Caco-2 (cell line): ENCODE data around the gene GPR162. TPM values are rescaled to one million over a fixed set of nuclear protein-coding genes. Genes with fewer than 3 reads are reported as not detected.

ENCODE experiments used
- BruUV-seq: library from RNA; stranded (reverse); fragments of 400-500 nt; replicated peaks from 2 replicates; lab custom pipeline; 2021; lab: Mats Ljungman, UMichigan
- CTCF ChIA-PET: fragments of 300-600 bp; sonication (Branson Sonifier 250); formaldehyde crosslinking; loops from one replicate; lab custom pipeline; 2022; ENCODE audit warnings: antibody characterized with exemption; lab: Charles Lee
- POLR2A ChIA-PET: fragments of 300-600 bp; sonication (Branson Sonifier 250); formaldehyde crosslinking; loops from one replicate; lab custom pipeline; 2022; ENCODE audit warnings: antibody characterized with exemption; lab: Charles Lee
- DNase-seq, 2 experiments: peaks; one replicate each; pipeline versions ENCODE4 v3.0.0 to v3.0.0-alpha.2; 2020 to 2022
- H3K27me3 ChIP-seq: replicated peaks from 2 replicates; pipeline ENCODE4 v1.6.0; 2011; ENCODE audit warnings: low read length; ENCODE audit not compliant: control insufficient read depth, insufficient read depth
- H3K36me3 ChIP-seq: 2 replicates; pipeline ENCODE4 v1.5.1; 2011; ENCODE audit warnings: low read length; ENCODE audit not compliant: control insufficient read depth, insufficient read depth
- H3K4me1 ChIP-seq: fragments of 250-450 bp; sonication (Bioruptor Pico); 2 replicates; pipeline ENCODE4 v1.5.1; 2020; ENCODE audit warnings: mild to moderate bottlenecking
- H3K4me3 ChIP-seq: 2 replicates; pipeline ENCODE4 v1.5.1; 2011; ENCODE audit warnings: low read depth, mild to moderate bottlenecking, control low read depth, low read length
- H3K9me3 ChIP-seq: fragments of 250-450 bp; sonication (Bioruptor Pico); 2 replicates; pipeline ENCODE4 v1.5.1; 2020; ENCODE audit warnings: mild to moderate bottlenecking, moderate library complexity
- H3K27ac Mint-ChIP-seq: one replicate; pipeline ENCODE4 v1.8.0; 2022; ENCODE audit warnings: mixed read lengths; ENCODE audit not compliant: unreplicated experiment
- H3K27me3 Mint-ChIP-seq: one replicate; pipeline ENCODE4 v1.8.0; 2022; ENCODE audit warnings: mixed read lengths; ENCODE audit not compliant: insufficient read depth, unreplicated experiment
- H3K36me3 Mint-ChIP-seq: one replicate; pipeline ENCODE4 v1.8.0; 2022; ENCODE audit warnings: mild to moderate bottlenecking, mixed read lengths; ENCODE audit not compliant: insufficient read depth, unreplicated experiment
- H3K4me1 Mint-ChIP-seq: one replicate; pipeline ENCODE4 v1.8.0; 2022; ENCODE audit warnings: low read depth, mixed read lengths; ENCODE audit not compliant: unreplicated experiment
- H3K4me3 Mint-ChIP-seq: one replicate; pipeline ENCODE4 v1.8.0; 2022; ENCODE audit warnings: mild to moderate bottlenecking, moderate library complexity, mixed read lengths; ENCODE audit not compliant: unreplicated experiment
- H3K9me3 Mint-ChIP-seq: one replicate; pipeline ENCODE4 v1.8.0; 2022; ENCODE audit warnings: mixed read lengths; ENCODE audit not compliant: unreplicated experiment
- CTCF ChIP-seq, 2 experiments: fragments of 200-600 bp in 1 of 2; IDR thresholded peaks; 1 replicate in 1 of 2; 2 replicates in 1 of 2; pipeline versions ENCODE4 v1.5.1 to v1.8.0; 2011 to 2022; ENCODE audit warnings: antibody characterized with exemption in 1 of 2, control low read depth in 1 of 2, inconsistent platforms in 1 of 2, low read depth in 1 of 2, low read length in 1 of 2, mild to moderate bottlenecking in 1 of 2, moderate library complexity in 1 of 2; ENCODE audit not compliant: insufficient read depth in 1 of 2, severe bottlenecking in 1 of 2, unreplicated experiment in 1 of 2
- intact Hi-C: fragments of 100-400 bp; cut with micrococcal nuclease; formaldehyde crosslinking; loops from one replicate; pipeline ENCODE4 v1.10.0; 2022; ENCODE audit not compliant: unreplicated experiment
- total RNA-seq: library from RNA; stranded (reverse); gene quantifications from 2 replicates; pipeline ENCODE4 v1.2.3, GENCODE V29; 2022

Gene GPR162
- total RNA-seq, 1 experiment from 2014 or later, result 1.2 TPM

GRCh38 chr12:6826125-6826733 is 4.6 kb downstream of the GPR162 start:
- CTCF ChIA-PET, result interaction anchor here (1.2 to 2.2 kb wide), 3 partner anchors 9 to 59 kb away, joined by 3 to 7 read pairs (median 4); no protein-coding TSS in a partner anchor
- Histone ChIP-seq H3K36me3 (no peaks in the 10 kb centered on the region), H3K4me3 (no peak overlapping the region), H3K27me3 (no peaks in the 10 kb centered on the region; the same call in 1 of the 2 replicates), H3K9me3 (no peaks in the 10 kb centered on the region), H3K4me1 (peaks cover 23% of the 10 kb centered on the region)
- intact Hi-C loops, result loop anchor here (5.0 kb wide), 2 partner anchors 209 to 254 kb away; no protein-coding TSS in a partner anchor
- H3K4me1 Mint-ChIP-seq, result peaks cover 14% of the 10 kb centered on the region
- DNase-seq, result no peak
- POLR2A ChIA-PET, result no interaction called here
- no peak for TF ChIP-seq CTCF (IDR thresholded peaks at IDR 0.05; ENCODE audit: insufficient read depth in 1 of 2, low read depth in 1 of 2, low read length in 1 of 2, severe bottlenecking in 1 of 2, unreplicated experiment in 1 of 2)
- no peak overlapping the region for H3K4me3 Mint-ChIP-seq
- no peaks in the 10 kb centered on the region for H3K9me3 Mint-ChIP-seq
- H3K27me3 Mint-ChIP-seq, result peaks cover 26% of the 10 kb centered on the region
- H3K36me3 Mint-ChIP-seq, result peaks cover 11% of the 10 kb centered on the region
- H3K27ac Mint-ChIP-seq, result no peak overlapping the region
- no TSS peak for BruUV-seq

- no peak for TF ChIP-seq CTCF (IDR thresholded peaks at IDR 0.05; ENCODE audit: insufficient read depth in 1 of 2, low read depth in 1 of 2, low read length in 1 of 2, severe bottlenecking in 1 of 2, unreplicated experiment in 1 of 2)
- DNase-seq, result peak in 1 of 2 experiments; percentile 42
Observed at GRCh38 chr12:6826734-6827436, 5.3 kb downstream of the GPR162 start.

GRCh38 chr12:6827437-6827911 is 5.9 kb downstream of the GPR162 start:
- peaks cover 11% of the 10 kb centered on the region for H3K36me3 Mint-ChIP-seq
- no TSS peak for BruUV-seq

More at GRCh38 chr12:6826734-6827436, 5.3 kb downstream of the GPR162 start:
- ChIA-PET CTCF (interaction anchor here (0.6 to 2.2 kb wide), 4 partner anchors 8 to 67 kb away, joined by 3 to 7 read pairs (median 4); no protein-coding TSS in a partner anchor), POLR2A (interaction anchor here (0.9 to 1.0 kb wide), 2 partner anchors 63 to 73 kb away, joined by 3 read pairs; no protein-coding TSS in a partner anchor)
- peak overlapping the region; percentile 94 for H3K4me3 Mint-ChIP-seq
- H3K36me3 ChIP-seq, result no peaks in the 10 kb centered on the region; the same call in 1 of the 2 replicates
- H3K9me3 ChIP-seq, result no peaks in the 10 kb centered on the region
- no peak overlapping the region for H3K27ac Mint-ChIP-seq
- intact Hi-C loops, result loop anchor here (5.0 kb wide), 2 partner anchors 210 to 255 kb away; no protein-coding TSS in a partner anchor
- H3K36me3 Mint-ChIP-seq, result peaks cover 11% of the 10 kb centered on the region
- no peak overlapping the region for H3K4me3 ChIP-seq
- BruUV-seq, result no TSS peak
- no peaks in the 10 kb centered on the region; the same call in 1 of the 2 replicates for H3K27me3 ChIP-seq
- peaks cover 14% of the 10 kb centered on the region for H3K4me1 Mint-ChIP-seq
- H3K4me1 ChIP-seq, result peaks cover 23% of the 10 kb centered on the region
- H3K27me3 Mint-ChIP-seq, result peaks cover 25% of the 10 kb centered on the region
- no peaks in the 10 kb centered on the region for H3K9me3 Mint-ChIP-seq

More at GRCh38 chr12:6827437-6827911, 5.9 kb downstream of the GPR162 start:
- H3K4me1 Mint-ChIP-seq, result peaks cover 14% of the 10 kb centered on the region
- no peak overlapping the region for H3K27ac Mint-ChIP-seq
- Histone ChIP-seq H3K4me1 (peaks cover 23% of the 10 kb centered on the region), H3K9me3 (no peaks in the 10 kb centered on the region), H3K4me3 (no peak overlapping the region), H3K27me3 (no peaks in the 10 kb centered on the region; the same call in 1 of the 2 replicates), H3K36me3 (no peaks in the 10 kb centered on the region; the same call in 1 of the 2 replicates)
- peak overlapping the region; percentile 94 for H3K4me3 Mint-ChIP-seq
- no peaks in the 10 kb centered on the region for H3K9me3 Mint-ChIP-seq
- DNase-seq, result peak; percentile 81 to 88
- H3K27me3 Mint-ChIP-seq, result peaks cover 22% of the 10 kb centered on the region
- POLR2A ChIA-PET, result interaction anchor here (0.6 to 1.0 kb wide), 3 partner anchors 11 to 74 kb away, joined by 3 read pairs; no protein-coding TSS in a partner anchor
- intact Hi-C loops, result loop anchor here (5.0 kb wide), 2 partner anchors 210 to 255 kb away; no protein-coding TSS in a partner anchor
- TF ChIP-seq CTCF (IDR thresholded peaks at IDR 0.05; ENCODE audit: insufficient read depth in 1 of 2, low read depth in 1 of 2, low read length in 1 of 2, severe bottlenecking in 1 of 2, unreplicated experiment in 1 of 2), result no peak
- CTCF ChIA-PET, result interaction anchor here (0.5 to 2.4 kb wide), 6 partner anchors 8 to 74 kb away, joined by 3 to 8 read pairs (median 4); partner anchors contain the start of genes CDCA3, MLF2 and USP5
